HepG2 (cell line): Measurements from ENCODE around the gene RBX1. TPM values are rescaled to one million over a fixed set of nuclear protein-coding genes. Genes with fewer than 3 reads are reported as not detected.

ENCODE experiments used
- EHMT2 ChIP-seq: fragments of 200-600 bp; sonication (generic); IDR thresholded peaks from 2 replicates; pipeline ENCODE4 v1.7.0; 2017; ENCODE audit warnings: antibody characterized with exemption, low read depth, low read length, borderline replicate concordance
- FOXP1 ChIP-seq, 2 experiments: fragments of 450-650 bp in 1 of 2; IDR thresholded peaks; 2 replicates each; pipeline ENCODE4 v1.6.1; 2017 to 2018; ENCODE audit warnings: antibody characterized with exemption in 1 of 2
- GABPB1 ChIP-seq: IDR thresholded peaks from 2 replicates; pipeline ENCODE4 v1.6.1; 2016; ENCODE audit warnings: mild to moderate bottlenecking, missing genetic modification reagents, moderate library complexity, missing compliant biosample characterization
- HDAC2 ChIP-seq: sonication (generic); formaldehyde crosslinking; IDR thresholded peaks from 2 replicates; pipeline ENCODE4 v1.4.0; 2020; ENCODE audit warnings: missing genetic modification reagents
- MLLT10 ChIP-seq: sonication (generic); formaldehyde crosslinking; IDR thresholded peaks from 2 replicates; pipeline ENCODE4 v1.4.0; 2020; ENCODE audit warnings: missing genetic modification reagents
- NFE2L2 ChIP-seq: fragments of 150-350 bp; IDR thresholded peaks from 2 replicates; pipeline ENCODE4 v1.6.1; 2014; ENCODE audit warnings: low read length
- SAFB2 ChIP-seq: sonication (generic); formaldehyde crosslinking; IDR thresholded peaks from 2 replicates; pipeline ENCODE4 v1.5.1; 2020; ENCODE audit warnings: missing genetic modification reagents, low read depth, mild to moderate bottlenecking, borderline replicate concordance
- SOX13 ChIP-seq, 3 experiments: fragments of 450-650 bp in 1 of 3; sonication (generic) in 1 of 3; formaldehyde crosslinking in 1 of 3; IDR thresholded peaks in 2 of 3; conservative IDR thresholded peaks in 1 of 3; 2 replicates each; pipeline versions ENCODE4 v1.5.0 to v1.6.1; 2016 to 2020; ENCODE audit warnings: antibody characterized with exemption in 1 of 3, mild to moderate bottlenecking in 1 of 3, missing compliant biosample characterization in 1 of 3, missing genetic modification reagents in 1 of 3, moderate library complexity in 1 of 3
- U2AF2 ChIP-seq: fragments of 200-400 bp; formaldehyde crosslinking; IDR thresholded peaks from 2 replicates; pipeline ENCODE4 v1.6.1; 2017; ENCODE audit warnings: low read depth, mild to moderate bottlenecking, low read length
- ZMYM3 ChIP-seq: sonication (generic); formaldehyde crosslinking; IDR thresholded peaks from 2 replicates; pipeline ENCODE4 v1.5.1; 2020; ENCODE audit warnings: mild to moderate bottlenecking, missing genetic modification reagents
- ZNF143 ChIP-seq: sonication (generic); formaldehyde crosslinking; IDR thresholded peaks from 2 replicates; pipeline ENCODE4 v1.4.0; 2020; ENCODE audit warnings: missing genetic modification reagents
- ZNF180 ChIP-seq: sonication (generic); formaldehyde crosslinking; IDR thresholded peaks from 2 replicates; pipeline ENCODE4 v1.4.0; 2020; ENCODE audit warnings: low read depth, missing genetic modification reagents, borderline replicate concordance
- ZNF235 ChIP-seq: sonication (generic); formaldehyde crosslinking; IDR thresholded peaks from 2 replicates; pipeline ENCODE4 v1.8.1; 2023; ENCODE audit warnings: mild to moderate bottlenecking, missing genetic modification reagents, borderline replicate concordance
- ZNF350 ChIP-seq: sonication (generic); formaldehyde crosslinking; IDR thresholded peaks from 2 replicates; pipeline ENCODE4 v1.4.0; 2020; ENCODE audit warnings: mild to moderate bottlenecking, low read depth, missing genetic modification reagents, borderline replicate concordance
- ZNF382 ChIP-seq: sonication (generic); formaldehyde crosslinking; IDR thresholded peaks from 2 replicates; pipeline ENCODE4 v1.5.0; 2020; ENCODE audit warnings: missing genetic modification reagents, mild to moderate bottlenecking, borderline replicate concordance
- ZNF468 ChIP-seq: sonication (generic); formaldehyde crosslinking; IDR thresholded peaks from 2 replicates; pipeline ENCODE4 v1.8.0; 2022; ENCODE audit warnings: mild to moderate bottlenecking, moderate library complexity, missing genetic modification reagents
- ZNF530 ChIP-seq: sonication (generic); formaldehyde crosslinking; IDR thresholded peaks from 2 replicates; pipeline ENCODE4 v1.5.0; 2020; ENCODE audit warnings: low read depth, mild to moderate bottlenecking, missing genetic modification reagents
- ZNF660 ChIP-seq: sonication (generic); formaldehyde crosslinking; IDR thresholded peaks from 2 replicates; pipeline ENCODE4 v1.5.1; 2020; ENCODE audit warnings: mild to moderate bottlenecking, low read depth, missing genetic modification reagents, borderline replicate concordance
- ZNF775 ChIP-seq: sonication (generic); formaldehyde crosslinking; IDR thresholded peaks from 2 replicates; pipeline ENCODE4 v1.4.0; 2020; ENCODE audit warnings: missing genetic modification reagents, mild to moderate bottlenecking, moderate library complexity, borderline replicate concordance
- polyA plus RNA-seq, 8 experiments: library from polyadenylated mRNA; depleted of rRNA in 3 of 8; stranded (reverse) in 7 of 8; unstranded in 1 of 8; fragments of >200 nt; fragmentation: Illumina TruSeq in 4 of 8; extraction: Trizol in 4 of 8; gene quantifications; 2 replicates each; pipeline versions ENCODE4 v1.2.1 to v1.2.3, GENCODE V29; 2011 to 2016; ENCODE audit warnings: low read depth in 4 of 8, missing spikeins in 1 of 8, mixed read lengths in 1 of 8; ENCODE audit not compliant: insufficient read depth in 1 of 8
- total RNA-seq, 5 experiments: library from RNA; depleted of rRNA; stranded (reverse); fragments of >200 nt; fragmentation: Illumina TruSeq; extraction: Trizol; gene quantifications; 2 replicates each; pipeline ENCODE4 v1.2.3, GENCODE V29; 2016; ENCODE audit warnings: low read depth in 1 of 5
- TF ChIP-seq, protein P1 (sequence below): sonication (generic); formaldehyde crosslinking; IDR thresholded peaks from 2 replicates; pipeline ENCODE4 v1.5.0; 2020; ENCODE audit warnings: mild to moderate bottlenecking, missing genetic modification reagents, borderline replicate concordance
- TF ChIP-seq, protein P2 (sequence below): sonication (generic); formaldehyde crosslinking; IDR thresholded peaks from 2 replicates; pipeline ENCODE4; 2020; ENCODE audit warnings: missing genetic modification reagents, mild to moderate bottlenecking, borderline replicate concordance

RBX1 gene
- total and polyA plus RNA-seq, 2 of the 13 experiments (the other 11 are each of a cell fraction or from before 2014, with no cell fraction given): 84.9 to 90.2 TPM

DNA sequence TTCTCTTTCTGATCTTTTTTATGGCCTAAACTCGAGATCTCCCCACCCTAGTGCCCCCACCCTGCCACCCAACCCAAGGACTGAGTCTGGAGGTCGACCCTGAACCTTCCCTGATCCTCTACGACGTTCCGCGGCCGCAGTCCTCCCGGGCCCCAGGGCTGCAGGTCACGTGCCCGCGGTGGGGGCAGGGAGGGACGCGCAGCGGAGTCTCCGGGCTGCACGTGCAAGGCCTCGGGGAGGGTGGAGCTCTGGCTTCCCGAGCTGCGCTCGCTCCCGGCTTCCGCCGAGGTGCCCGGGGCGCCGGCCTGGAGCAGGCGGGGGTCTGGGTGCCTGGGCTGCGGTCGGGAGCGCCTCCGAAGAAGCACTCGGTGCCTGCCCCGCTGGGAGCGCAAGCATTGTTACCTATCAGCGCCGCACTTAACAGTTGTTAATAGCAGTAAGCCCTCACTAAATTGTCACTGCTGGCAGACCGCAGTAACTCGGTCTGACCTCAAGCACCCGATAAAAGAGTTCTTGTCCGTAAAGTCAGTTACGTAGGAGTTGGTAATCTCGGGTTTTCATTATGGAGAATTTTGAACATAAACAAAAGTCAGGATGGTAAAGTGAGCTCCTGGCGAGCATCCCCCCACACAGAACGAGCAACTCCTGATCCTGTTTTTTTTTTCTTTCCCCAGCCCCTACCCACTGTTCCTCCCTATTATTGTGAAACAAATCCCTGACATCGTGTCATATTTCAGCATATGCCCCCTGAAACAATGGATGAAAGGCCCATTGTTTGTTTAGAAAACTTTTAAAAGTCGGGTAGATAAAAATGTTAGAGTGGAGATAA, 71.5 kb downstream of the RBX1 start (continued):
- TF ChIP-seq ZNF660 (CRISPR knock-in tag): no peak
- TF ChIP-seq ZNF382: no peak
- peak; percentile 79; the same call in 1 of the 2 replicates for TF ChIP-seq SAFB2 (CRISPR knock-in tag)
- peak; percentile 79 for TF ChIP-seq HDAC2 (CRISPR knock-in tag)
- no peak for TF ChIP-seq ZNF180
- no peak for TF ChIP-seq ZNF530 (CRISPR knock-in tag)
- TF ChIP-seq ZMYM3 (CRISPR knock-in tag): peak; percentile 49; the same call in 1 of the 2 replicates
- peak; percentile 84; the same call in 1 of the 2 replicates for TF ChIP-seq ZNF468 (CRISPR knock-in tag)
- TF ChIP-seq GABPB1 (CRISPR knock-in tag): peak; percentile 87
- no peak for TF ChIP-seq MLLT10 (CRISPR knock-in tag)
- TF ChIP-seq ZNF235: peak; percentile 53; the same call in 1 of the 2 replicates
- TF ChIP-seq ZNF775 (CRISPR knock-in tag): no peak
- no peak for TF ChIP-seq EHMT2
- 0 out of 2 replicates have a peak, but pooled peaks have one; percentile 24 for TF ChIP-seq SOX13 (IDR thresholded peaks at IDR 0.05)
- peak in 1 of 2 experiments; percentile 87; a peak in 2 of 4 replicates for TF ChIP-seq SOX13 (CRISPR knock-in tag; conservative IDR thresholded peaks at IDR 0.05 in 1 of 2, IDR thresholded peaks at IDR 0.05 in 1 of 2)
- TF ChIP-seq, protein P1, sequence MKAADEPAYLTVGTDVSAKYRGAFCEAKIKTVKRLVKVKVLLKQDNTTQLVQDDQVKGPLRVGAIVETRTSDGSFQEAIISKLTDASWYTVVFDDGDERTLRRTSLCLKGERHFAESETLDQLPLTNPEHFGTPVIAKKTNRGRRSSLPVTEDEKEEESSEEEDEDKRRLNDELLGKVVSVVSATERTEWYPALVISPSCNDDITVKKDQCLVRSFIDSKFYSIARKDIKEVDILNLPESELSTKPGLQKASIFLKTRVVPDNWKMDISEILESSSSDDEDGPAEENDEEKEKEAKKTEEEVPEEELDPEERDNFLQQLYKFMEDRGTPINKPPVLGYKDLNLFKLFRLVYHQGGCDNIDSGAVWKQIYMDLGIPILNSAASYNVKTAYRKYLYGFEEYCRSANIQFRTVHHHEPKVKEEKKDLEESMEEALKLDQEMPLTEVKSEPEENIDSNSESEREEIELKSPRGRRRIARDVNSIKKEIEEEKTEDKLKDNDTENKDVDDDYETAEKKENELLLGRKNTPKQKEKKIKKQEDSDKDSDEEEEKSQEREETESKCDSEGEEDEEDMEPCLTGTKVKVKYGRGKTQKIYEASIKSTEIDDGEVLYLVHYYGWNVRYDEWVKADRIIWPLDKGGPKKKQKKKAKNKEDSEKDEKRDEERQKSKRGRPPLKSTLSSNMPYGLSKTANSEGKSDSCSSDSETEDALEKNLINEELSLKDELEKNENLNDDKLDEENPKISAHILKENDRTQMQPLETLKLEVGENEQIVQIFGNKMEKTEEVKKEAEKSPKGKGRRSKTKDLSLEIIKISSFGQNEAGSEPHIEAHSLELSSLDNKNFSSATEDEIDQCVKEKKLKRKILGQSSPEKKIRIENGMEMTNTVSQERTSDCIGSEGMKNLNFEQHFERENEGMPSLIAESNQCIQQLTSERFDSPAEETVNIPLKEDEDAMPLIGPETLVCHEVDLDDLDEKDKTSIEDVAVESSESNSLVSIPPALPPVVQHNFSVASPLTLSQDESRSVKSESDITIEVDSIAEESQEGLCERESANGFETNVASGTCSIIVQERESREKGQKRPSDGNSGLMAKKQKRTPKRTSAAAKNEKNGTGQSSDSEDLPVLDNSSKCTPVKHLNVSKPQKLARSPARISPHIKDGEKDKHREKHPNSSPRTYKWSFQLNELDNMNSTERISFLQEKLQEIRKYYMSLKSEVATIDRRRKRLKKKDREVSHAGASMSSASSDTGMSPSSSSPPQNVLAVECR (CRISPR knock-in tag): peak; percentile 87; the same call in 1 of the 2 replicates
- no peak for TF ChIP-seq U2AF2
- TF ChIP-seq ZNF350 (CRISPR knock-in tag): peak; percentile 85
- no peak for TF ChIP-seq FOXP1 (IDR thresholded peaks at IDR 0.05)
- TF ChIP-seq FOXP1 (CRISPR knock-in tag; IDR thresholded peaks at IDR 0.05): peak; percentile 45; the same call in 1 of the 2 replicates
- no peak for TF ChIP-seq ZNF143
- TF ChIP-seq, protein P2, sequence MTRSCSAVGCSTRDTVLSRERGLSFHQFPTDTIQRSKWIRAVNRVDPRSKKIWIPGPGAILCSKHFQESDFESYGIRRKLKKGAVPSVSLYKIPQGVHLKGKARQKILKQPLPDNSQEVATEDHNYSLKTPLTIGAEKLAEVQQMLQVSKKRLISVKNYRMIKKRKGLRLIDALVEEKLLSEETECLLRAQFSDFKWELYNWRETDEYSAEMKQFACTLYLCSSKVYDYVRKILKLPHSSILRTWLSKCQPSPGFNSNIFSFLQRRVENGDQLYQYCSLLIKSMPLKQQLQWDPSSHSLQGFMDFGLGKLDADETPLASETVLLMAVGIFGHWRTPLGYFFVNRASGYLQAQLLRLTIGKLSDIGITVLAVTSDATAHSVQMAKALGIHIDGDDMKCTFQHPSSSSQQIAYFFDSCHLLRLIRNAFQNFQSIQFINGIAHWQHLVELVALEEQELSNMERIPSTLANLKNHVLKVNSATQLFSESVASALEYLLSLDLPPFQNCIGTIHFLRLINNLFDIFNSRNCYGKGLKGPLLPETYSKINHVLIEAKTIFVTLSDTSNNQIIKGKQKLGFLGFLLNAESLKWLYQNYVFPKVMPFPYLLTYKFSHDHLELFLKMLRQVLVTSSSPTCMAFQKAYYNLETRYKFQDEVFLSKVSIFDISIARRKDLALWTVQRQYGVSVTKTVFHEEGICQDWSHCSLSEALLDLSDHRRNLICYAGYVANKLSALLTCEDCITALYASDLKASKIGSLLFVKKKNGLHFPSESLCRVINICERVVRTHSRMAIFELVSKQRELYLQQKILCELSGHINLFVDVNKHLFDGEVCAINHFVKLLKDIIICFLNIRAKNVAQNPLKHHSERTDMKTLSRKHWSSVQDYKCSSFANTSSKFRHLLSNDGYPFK (CRISPR knock-in tag): peak; percentile 47; the same call in 1 of the 2 replicates
- no peak for TF ChIP-seq NFE2L2
